ENCODE results near the gene WIPF2. TPM values are rescaled to one million over a fixed set of nuclear protein-coding genes. Genes with fewer than 3 reads are reported as not detected.
A peak's percentile ranks its signal among the peaks of the same experiment; 100 is the strongest.

The WIPF2 gene
- total RNA-seq, 3 donors from 2014 or later, result 21.3 to 24.6 (median 22.1) TPM

GRCh38 chr17:40323391-40324381, 104.6 kb downstream of the WIPF2 start:
- Mint-ChIP-seq H3K9me3 (no peaks in the 10 kb centered on the region), H3K36me3 (ENCODE audit: insufficient read depth) (peaks cover 7% of the 10 kb centered on the region), H3K4me1 (ENCODE audit: low read depth) (peaks cover 81% of the 10 kb centered on the region), H3K27me3 (ENCODE audit: low read depth) (no peaks in the 10 kb centered on the region), H3K4me3 (peak overlapping the region; percentile 98)
- ATAC-seq, result peak; percentile 2 to 6
- peak; percentile 69 for DNase-seq

GRCh38 chr17:40325156-40326013, 106.3 kb downstream of the WIPF2 start:
- peak; percentile 19 to 23 for ATAC-seq

GRCh38 chr17:40326014-40326831, 107.1 kb downstream of the WIPF2 start:
- peak overlapping the region; percentile 82 for H3K4me3 Mint-ChIP-seq
- H3K9me3 Mint-ChIP-seq, result no peaks in the 10 kb centered on the region
- DNase-seq, result peak; percentile 34
- ATAC-seq, result peak; percentile 12 to 14
- peaks cover 9% of the 10 kb centered on the region for H3K36me3 Mint-ChIP-seq (ENCODE audit: insufficient read depth)
- peaks cover 85% of the 10 kb centered on the region for H3K4me1 Mint-ChIP-seq (ENCODE audit: low read depth)
- no peaks in the 10 kb centered on the region for H3K27me3 Mint-ChIP-seq (ENCODE audit: low read depth)

More at GRCh38 chr17:40325156-40326013, 106.3 kb downstream of the WIPF2 start:
- Mint-ChIP-seq H3K36me3 (ENCODE audit: insufficient read depth) (peaks cover 7% of the 10 kb centered on the region), H3K4me1 (ENCODE audit: low read depth) (peaks cover 84% of the 10 kb centered on the region), H3K4me3 (peak overlapping the region; percentile 98), H3K9me3 (no peaks in the 10 kb centered on the region), H3K27me3 (ENCODE audit: low read depth) (no peaks in the 10 kb centered on the region)
- no peak for DNase-seq

- Mint-ChIP-seq H3K4me1 (ENCODE audit: low read depth) (peaks cover 85% of the 10 kb centered on the region), H3K27me3 (ENCODE audit: low read depth) (no peaks in the 10 kb centered on the region), H3K4me3 (peak overlapping the region; percentile 82), H3K36me3 (ENCODE audit: insufficient read depth) (peaks cover 12% of the 10 kb centered on the region), H3K9me3 (no peaks in the 10 kb centered on the region)
- ATAC-seq (no peak), DNase-seq (no peak)
Observed at GRCh38 chr17:40326832-40327199, 107.7 kb downstream of the WIPF2 start.

- Mint-ChIP-seq H3K36me3 (ENCODE audit: insufficient read depth) (peaks cover 12% of the 10 kb centered on the region), H3K4me1 (ENCODE audit: low read depth) (peaks cover 82% of the 10 kb centered on the region), H3K4me3 (peak overlapping the region; percentile 82), H3K9me3 (no peaks in the 10 kb centered on the region), H3K27me3 (ENCODE audit: low read depth) (no peaks in the 10 kb centered on the region)
- DNase-seq, result no peak
- ATAC-seq, result no peak
Observed at GRCh38 chr17:40327244-40327729, 108.2 kb downstream of the WIPF2 start.

GRCh38 chr17:40327735-40328385, 108.8 kb downstream of the WIPF2 start:
- Mint-ChIP-seq H3K36me3 (ENCODE audit: insufficient read depth) (peaks cover 16% of the 10 kb centered on the region), H3K4me1 (ENCODE audit: low read depth) (peaks cover 85% of the 10 kb centered on the region), H3K4me3 (peak overlapping the region; percentile 82), H3K27me3 (ENCODE audit: low read depth) (no peaks in the 10 kb centered on the region), H3K9me3 (no peaks in the 10 kb centered on the region)
- DNase-seq (no peak), ATAC-seq (no peak)

GRCh38 chr17:40328386-40328766, 109.3 kb downstream of the WIPF2 start:
- no peak for DNase-seq

GRCh38 chr17:40329839-40330794, 111.0 kb downstream of the WIPF2 start:
- H3K27me3 Mint-ChIP-seq (ENCODE audit: low read depth), result no peaks in the 10 kb centered on the region
- no peaks in the 10 kb centered on the region for H3K9me3 Mint-ChIP-seq
- peaks cover 23% of the 10 kb centered on the region for H3K36me3 Mint-ChIP-seq (ENCODE audit: insufficient read depth)
- no peak for DNase-seq
- ATAC-seq, result no peak
- H3K4me3 Mint-ChIP-seq, result peak overlapping the region; percentile 20
- H3K4me1 Mint-ChIP-seq (ENCODE audit: low read depth), result peaks cover 88% of the 10 kb centered on the region

More at GRCh38 chr17:40328386-40328766, 109.3 kb downstream of the WIPF2 start:
- no peak for ATAC-seq
- peaks cover 84% of the 10 kb centered on the region for H3K4me1 Mint-ChIP-seq (ENCODE audit: low read depth)
- peaks cover 16% of the 10 kb centered on the region for H3K36me3 Mint-ChIP-seq (ENCODE audit: insufficient read depth)
- H3K27me3 Mint-ChIP-seq (ENCODE audit: low read depth), result no peaks in the 10 kb centered on the region
- H3K9me3 Mint-ChIP-seq, result no peaks in the 10 kb centered on the region
- peak overlapping the region; percentile 61 for H3K4me3 Mint-ChIP-seq

GRCh38 chr17:40330850-40331470, 111.9 kb downstream of the WIPF2 start:
- no peak for ATAC-seq
- Mint-ChIP-seq H3K4me1 (ENCODE audit: low read depth) (peaks cover 83% of the 10 kb centered on the region), H3K9me3 (no peaks in the 10 kb centered on the region), H3K36me3 (ENCODE audit: insufficient read depth) (peaks cover 23% of the 10 kb centered on the region), H3K27me3 (ENCODE audit: low read depth) (no peaks in the 10 kb centered on the region), H3K4me3 (peak overlapping the region; percentile 20)
- no peak for DNase-seq

- Mint-ChIP-seq H3K27me3 (ENCODE audit: low read depth) (no peaks in the 10 kb centered on the region), H3K4me3 (peak overlapping the region; percentile 26), H3K36me3 (ENCODE audit: insufficient read depth) (peaks cover 24% of the 10 kb centered on the region), H3K9me3 (no peaks in the 10 kb centered on the region), H3K4me1 (ENCODE audit: low read depth) (peaks cover 75% of the 10 kb centered on the region)
- DNase-seq (no peak), ATAC-seq (no peak)
Observed at GRCh38 chr17:40331743-40332641, 112.9 kb downstream of the WIPF2 start.
